C4-2B (cell line): ENCODE results near the gene RAPGEF1.

Experiments used
- ZFX ChIP-seq: fragments of 450-650 bp; IDR thresholded peaks from 2 replicates; pipeline ENCODE4 v1.6.1; 2017
- TF ChIP-seq, protein P1 (sequence below): fragments of 450-650 bp; conservative IDR thresholded peaks from 2 replicates; pipeline ENCODE4 v1.5.1; 2017; ENCODE audit warnings: mild to moderate bottlenecking

- TF ChIP-seq, protein P1, sequence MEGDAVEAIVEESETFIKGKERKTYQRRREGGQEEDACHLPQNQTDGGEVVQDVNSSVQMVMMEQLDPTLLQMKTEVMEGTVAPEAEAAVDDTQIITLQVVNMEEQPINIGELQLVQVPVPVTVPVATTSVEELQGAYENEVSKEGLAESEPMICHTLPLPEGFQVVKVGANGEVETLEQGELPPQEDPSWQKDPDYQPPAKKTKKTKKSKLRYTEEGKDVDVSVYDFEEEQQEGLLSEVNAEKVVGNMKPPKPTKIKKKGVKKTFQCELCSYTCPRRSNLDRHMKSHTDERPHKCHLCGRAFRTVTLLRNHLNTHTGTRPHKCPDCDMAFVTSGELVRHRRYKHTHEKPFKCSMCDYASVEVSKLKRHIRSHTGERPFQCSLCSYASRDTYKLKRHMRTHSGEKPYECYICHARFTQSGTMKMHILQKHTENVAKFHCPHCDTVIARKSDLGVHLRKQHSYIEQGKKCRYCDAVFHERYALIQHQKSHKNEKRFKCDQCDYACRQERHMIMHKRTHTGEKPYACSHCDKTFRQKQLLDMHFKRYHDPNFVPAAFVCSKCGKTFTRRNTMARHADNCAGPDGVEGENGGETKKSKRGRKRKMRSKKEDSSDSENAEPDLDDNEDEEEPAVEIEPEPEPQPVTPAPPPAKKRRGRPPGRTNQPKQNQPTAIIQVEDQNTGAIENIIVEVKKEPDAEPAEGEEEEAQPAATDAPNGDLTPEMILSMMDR: no peak
- no peak for TF ChIP-seq ZFX
Observed at GRCh38 chr9:131731237-131731636, 8.6 kb downstream of the RAPGEF1 start.
